Activated gamma-delta T cell treated with Interleukin-2 at 50 U/mL for 16 hours (primary cell): Measurements from ENCODE around the gene PCDH18.
"Not testable (repeated sequence)": the region's sequence is repeated elsewhere in the genome, so short reads cannot be mapped to it uniquely, and the experiment has no call there.

Source experiments
- DNase-seq: peaks from one replicate; pipeline ENCODE4 v3.0.0-alpha.2; 2020

PCDH18 gene

GRCh38 chr4:137528673-137529072 lies 3.6 kb downstream of the PCDH18 start:
- DNase-seq = no peak

GRCh38 chr4:137526681-137527080 lies 5.6 kb downstream of the PCDH18 start:
- no peak for DNase-seq

GRCh38 chr4:137524725-137525369 lies 7.4 kb downstream of the PCDH18 start:
- no peak for DNase-seq

GRCh38 chr4:137523329-137523728 lies 9.0 kb downstream of the PCDH18 start:
- DNase-seq = no peak

- DNase-seq = no peak
Observed at GRCh38 chr4:137521053-137521452, 11.2 kb downstream of the PCDH18 start.

- DNase-seq = no peak
Observed at GRCh38 chr4:137519406-137519805, 12.9 kb downstream of the PCDH18 start.

- DNase-seq = not testable (repeated sequence)
Observed at GRCh38 chr4:137517323-137517722, 15.0 kb downstream of the PCDH18 start.

GRCh38 chr4:137514406-137515111 lies 17.7 kb downstream of the PCDH18 start:
- DNase-seq = no peak

- no peak for DNase-seq
Observed at GRCh38 chr4:137510557-137511265, 21.6 kb downstream of the PCDH18 start.

GRCh38 chr4:137509855-137510282 lies 22.4 kb downstream of the PCDH18 start:
- no peak for DNase-seq

- DNase-seq = no peak
Observed at GRCh38 chr4:137502339-137503129, 29.8 kb downstream of the PCDH18 start.

GRCh38 chr4:137496267-137496666 lies 36.0 kb downstream of the PCDH18 start:
- not testable (repeated sequence) for DNase-seq

- DNase-seq = no peak
Observed at GRCh38 chr4:137495578-137495977, 36.7 kb downstream of the PCDH18 start.

GRCh38 chr4:137483313-137483959 lies 48.9 kb downstream of the PCDH18 start:
- DNase-seq = not testable (repeated sequence)

GRCh38 chr4:137479657-137480056 lies 52.6 kb downstream of the PCDH18 start:
- not testable (repeated sequence) for DNase-seq

GRCh38 chr4:137476345-137476744 lies 55.9 kb downstream of the PCDH18 start:
- no peak for DNase-seq

GRCh38 chr4:137474711-137475301 lies 57.5 kb downstream of the PCDH18 start:
- no peak for DNase-seq

- no peak for DNase-seq
Observed at GRCh38 chr4:137471895-137472294, 60.4 kb downstream of the PCDH18 start.

- DNase-seq = no peak
Observed at GRCh38 chr4:137471461-137471860, 60.8 kb downstream of the PCDH18 start.

- DNase-seq = no peak
Observed at GRCh38 chr4:137470806-137471205, 61.5 kb downstream of the PCDH18 start.
